Suprapubic skin (tissue), 3 donors: Measurements from ENCODE around the gene DNAH10.

Experiments used
- POLR2A ChIP-seq, 2 donors: fragments of 450-650 bp; IDR thresholded peaks; one replicate each; pipeline ENCODE4 v1.6.1; 2017; ENCODE audit warnings: antibody characterized with exemption in 2 of 2, mild to moderate bottlenecking in 2 of 2, moderate library complexity in 2 of 2
- TF ChIP-seq, protein P1 (sequence below), 2 donors: fragments of 200-600 bp in 1 of 2; fragments of 450-650 bp in 1 of 2; sonication (generic) in 1 of 2; IDR thresholded peaks; one replicate each; pipeline ENCODE4 v1.5.1; 2016 to 2019; ENCODE audit warnings: antibody characterized with exemption in 2 of 2, mild to moderate bottlenecking in 1 of 2, moderate library complexity in 1 of 2

DNA sequence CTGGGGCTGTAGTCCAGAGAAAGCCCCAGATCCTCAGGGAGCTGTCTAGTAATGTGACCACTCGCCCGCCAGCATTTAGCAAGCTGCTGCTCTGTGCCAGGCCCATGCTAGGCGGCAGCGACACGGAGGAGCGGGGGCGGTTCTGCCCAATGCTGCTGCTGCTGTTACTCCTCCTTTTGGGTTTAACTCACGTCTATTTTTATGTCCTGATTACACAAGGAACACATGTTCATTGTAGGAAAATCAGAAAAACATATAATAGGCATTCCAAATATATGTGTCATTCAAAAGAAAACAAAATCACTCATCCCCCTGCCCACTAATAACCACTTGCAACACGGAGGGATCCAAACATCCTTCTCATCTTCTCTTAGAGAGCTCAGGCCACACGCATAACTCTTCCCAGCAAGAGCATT is 180.1 kb downstream of the DNAH10 start:
- TF ChIP-seq, protein P1, sequence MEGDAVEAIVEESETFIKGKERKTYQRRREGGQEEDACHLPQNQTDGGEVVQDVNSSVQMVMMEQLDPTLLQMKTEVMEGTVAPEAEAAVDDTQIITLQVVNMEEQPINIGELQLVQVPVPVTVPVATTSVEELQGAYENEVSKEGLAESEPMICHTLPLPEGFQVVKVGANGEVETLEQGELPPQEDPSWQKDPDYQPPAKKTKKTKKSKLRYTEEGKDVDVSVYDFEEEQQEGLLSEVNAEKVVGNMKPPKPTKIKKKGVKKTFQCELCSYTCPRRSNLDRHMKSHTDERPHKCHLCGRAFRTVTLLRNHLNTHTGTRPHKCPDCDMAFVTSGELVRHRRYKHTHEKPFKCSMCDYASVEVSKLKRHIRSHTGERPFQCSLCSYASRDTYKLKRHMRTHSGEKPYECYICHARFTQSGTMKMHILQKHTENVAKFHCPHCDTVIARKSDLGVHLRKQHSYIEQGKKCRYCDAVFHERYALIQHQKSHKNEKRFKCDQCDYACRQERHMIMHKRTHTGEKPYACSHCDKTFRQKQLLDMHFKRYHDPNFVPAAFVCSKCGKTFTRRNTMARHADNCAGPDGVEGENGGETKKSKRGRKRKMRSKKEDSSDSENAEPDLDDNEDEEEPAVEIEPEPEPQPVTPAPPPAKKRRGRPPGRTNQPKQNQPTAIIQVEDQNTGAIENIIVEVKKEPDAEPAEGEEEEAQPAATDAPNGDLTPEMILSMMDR (IDR thresholded peaks at IDR 0.05) = no peak
- TF ChIP-seq POLR2A (IDR thresholded peaks at IDR 0.05) = no peak
